Measurements from ENCODE around the gene ANKRD13B.

GRCh38 chr17:29640413-29640812 lies 47.5 kb downstream of the ANKRD13B start:
- TF ChIP-seq, protein P1, sequence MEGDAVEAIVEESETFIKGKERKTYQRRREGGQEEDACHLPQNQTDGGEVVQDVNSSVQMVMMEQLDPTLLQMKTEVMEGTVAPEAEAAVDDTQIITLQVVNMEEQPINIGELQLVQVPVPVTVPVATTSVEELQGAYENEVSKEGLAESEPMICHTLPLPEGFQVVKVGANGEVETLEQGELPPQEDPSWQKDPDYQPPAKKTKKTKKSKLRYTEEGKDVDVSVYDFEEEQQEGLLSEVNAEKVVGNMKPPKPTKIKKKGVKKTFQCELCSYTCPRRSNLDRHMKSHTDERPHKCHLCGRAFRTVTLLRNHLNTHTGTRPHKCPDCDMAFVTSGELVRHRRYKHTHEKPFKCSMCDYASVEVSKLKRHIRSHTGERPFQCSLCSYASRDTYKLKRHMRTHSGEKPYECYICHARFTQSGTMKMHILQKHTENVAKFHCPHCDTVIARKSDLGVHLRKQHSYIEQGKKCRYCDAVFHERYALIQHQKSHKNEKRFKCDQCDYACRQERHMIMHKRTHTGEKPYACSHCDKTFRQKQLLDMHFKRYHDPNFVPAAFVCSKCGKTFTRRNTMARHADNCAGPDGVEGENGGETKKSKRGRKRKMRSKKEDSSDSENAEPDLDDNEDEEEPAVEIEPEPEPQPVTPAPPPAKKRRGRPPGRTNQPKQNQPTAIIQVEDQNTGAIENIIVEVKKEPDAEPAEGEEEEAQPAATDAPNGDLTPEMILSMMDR (IDR thresholded peaks at IDR 0.05): no peak
- TF ChIP-seq POLR2A (IDR thresholded peaks at IDR 0.05): no peak

Data from breast epithelium (tissue), 3 donors.